Measurements from ENCODE around the gene GCHFR. TPM values are rescaled to one million over a fixed set of nuclear protein-coding genes. Genes with fewer than 3 reads are reported as not detected.

GCHFR gene
- total RNA-seq, 1 experiment from 2014 or later: 1.5 TPM

GRCh38 chr15:40782609-40783227, 18.9 kb downstream of the GCHFR start (continued):
- TF ChIP-seq EGR1 (IDR thresholded peaks at IDR 0.05; ENCODE audit: low read depth): no peak
- peak; percentile 88 to 95 (median 92) for TF ChIP-seq CTCF (IDR thresholded peaks at IDR 0.05 in 2 of 3, conservative IDR thresholded peaks at IDR 0.05 in 1 of 3; ENCODE audit: borderline replicate concordance in 1 of 3, insufficient read depth in 1 of 3, low read depth in 2 of 3, low read length in 2 of 3)
- no peak for TF ChIP-seq POLR2AphosphoS5 (IDR thresholded peaks at IDR 0.05; ENCODE audit: low read depth, low read length)
- TF ChIP-seq YY1 (IDR thresholded peaks at IDR 0.05; ENCODE audit: extremely low read depth, insufficient replicate concordance, low read depth, low read length): peak; percentile 34
- peak; percentile 95 for TF ChIP-seq RAD21 (IDR thresholded peaks at IDR 0.05; ENCODE audit: low read depth)
- peak; percentile 37 for TF ChIP-seq MAX (IDR thresholded peaks at IDR 0.05)

- no peaks in the 10 kb centered on the region for H3K36me3 ChIP-seq (ENCODE audit: control insufficient read depth in 1 of 2, insufficient read depth in 2 of 2, low read length in 2 of 2)
- no TSS peak for BruUV-seq (replicated peaks)
- no peak overlapping the region for H2AFZ ChIP-seq (ENCODE audit: low read depth, low read length, poor library complexity, severe bottlenecking)
- H3K27ac ChIP-seq (ENCODE audit: low read depth, low read length): no peak overlapping the region
- no peaks in the 10 kb centered on the region for H3K9me2 ChIP-seq (ENCODE audit: insufficient read depth)
- POLR2A ChIA-PET: interaction anchor here (1.0 to 1.1 kb wide), 2 partner anchors 9 to 59 kb away, joined by 3 to 4 read pairs; partner anchors contain the start of gene SPINT1
- H3K27me3 ChIP-seq (ENCODE audit: insufficient read depth, low read length): no peaks in the 10 kb centered on the region
- H3K79me2 ChIP-seq (ENCODE audit: insufficient read depth, low read length): peaks cover 18% of the 10 kb centered on the region; the same call in 1 of the 2 replicates
- intact Hi-C loops (cut with micrococcal nuclease): loop anchor here (10.0 kb wide), 1 partner anchor 190 kb away; the partner anchor contains the start of gene KNL1
- ATAC-seq (no peak), DNase-seq (ENCODE audit: low read depth, low spot score) (no peak)
- no peaks in the 10 kb centered on the region for H3K9me3 ChIP-seq (ENCODE audit: control insufficient read depth in 1 of 2, insufficient read depth in 1 of 2, low read depth in 1 of 2, low read length in 2 of 2)
- no peak overlapping the region for H3K4me3 ChIP-seq (replicated peaks in 1 of 2; ENCODE audit: low read depth in 1 of 2, low read length in 2 of 2)
- peaks cover 54 to 70% of the 10 kb centered on the region in 2 experiments for H3K4me1 ChIP-seq (ENCODE audit: control insufficient read depth in 1 of 2, insufficient read depth in 2 of 2, low read length in 2 of 2)
- peaks cover 12% of the 10 kb centered on the region; the same call in 1 of the 2 replicates for H4K20me1 ChIP-seq (ENCODE audit: insufficient read depth)
- peak overlapping the region; percentile 76; the same call in 1 of the 2 replicates for H3K4me2 ChIP-seq (ENCODE audit: low read length)
- RAD21 ChIA-PET (ENCODE audit: low non-redundant PET in 1 of 2, low total read pairs in 2 of 2, uncharacterized antibody in 2 of 2, unreplicated experiment in 2 of 2): interaction anchor here (1.0 to 1.5 kb wide), 3 partner anchors 73 to 109 kb away, joined by 3 to 8 read pairs (median 4); partner anchors contain the start of gene VPS18 (in 1 of the 2)
- CTCF ChIA-PET: interaction anchor here (0.6 to 6.0 kb wide), 14 partner anchors 12 to 145 kb away, joined by 3 to 49 read pairs (median 4); partner anchors contain the start of genes SPINT1, VPS18 and ZFYVE19
- TF ChIP-seq POLR2AphosphoS5 (IDR thresholded peaks at IDR 0.05; ENCODE audit: low read depth, low read length) (no peak), CTCF (IDR thresholded peaks at IDR 0.05 in 2 of 3, conservative IDR thresholded peaks at IDR 0.05 in 1 of 3; ENCODE audit: borderline replicate concordance in 1 of 3, insufficient read depth in 1 of 3, low read depth in 2 of 3, low read length in 2 of 3) (peak in 2 of 3 experiments; percentile 13 to 41; a peak in 3 of 6 replicates)
- H3K9ac ChIP-seq (ENCODE audit: low read length): peak overlapping the region; percentile 64; the same call in 1 of the 2 replicates
Observed at GRCh38 chr15:40785164-40785563, 21.3 kb downstream of the GCHFR start.

Data from HCT116 (cell line).